ENCODE measurements around the gene CFAP100. TPM values are rescaled to one million over a fixed set of nuclear protein-coding genes. Genes with fewer than 3 reads are reported as not detected.

CFAP100 gene
- total RNA-seq, 1 experiment from 2014 or later: not detected

- no peak for TF ChIP-seq FOSL1 (IDR thresholded peaks at IDR 0.05; ENCODE audit: low read depth)
Measured at GRCh38 chr3:126467611-126467955, 72.9 kb downstream of the CFAP100 start (continued).

- no peak overlapping the region for H3K4me3 ChIP-seq (replicated peaks in 1 of 2; ENCODE audit: low read depth in 1 of 2, low read length in 2 of 2)
- H4K20me1 ChIP-seq (ENCODE audit: insufficient read depth): 0 out of 2 replicates have a peak, but pooled peaks cover 6% of the 10 kb centered on the region
- no peak overlapping the region for H3K9ac ChIP-seq (ENCODE audit: low read length)
- ChIA-PET CTCF (no interaction called here), POLR2A (no interaction called here), RAD21 (ENCODE audit: low non-redundant PET in 1 of 2, low total read pairs in 2 of 2, uncharacterized antibody in 2 of 2, unreplicated experiment in 2 of 2) (no interaction called here)
- H3K27ac ChIP-seq (ENCODE audit: low read depth, low read length): no peak overlapping the region
- TF ChIP-seq EGR1 (IDR thresholded peaks at IDR 0.05; ENCODE audit: low read depth) (no peak), POLR2A (IDR thresholded peaks at IDR 0.05; ENCODE audit: borderline replicate concordance, extremely low read depth, insufficient read depth, insufficient read length) (no peak)
- DNase-seq (ENCODE audit: low read depth, low spot score) (no peak), ATAC-seq (no peak)
- intact Hi-C loops (cut with micrococcal nuclease): no loop called here
- H3K4me1 ChIP-seq (ENCODE audit: control insufficient read depth in 1 of 2, insufficient read depth in 2 of 2, low read length in 2 of 2): peaks cover 0 to 12% of the 10 kb centered on the region in 2 experiments; a peak in 1 of 4 replicates
- no peak overlapping the region for H3K4me2 ChIP-seq (ENCODE audit: low read length)
- H3K9me2 ChIP-seq (ENCODE audit: insufficient read depth): no peaks in the 10 kb centered on the region
- no peak overlapping the region for H2AFZ ChIP-seq (ENCODE audit: low read depth, low read length, poor library complexity, severe bottlenecking)
- peaks cover 59 to 66% of the 10 kb centered on the region in 2 experiments for H3K36me3 ChIP-seq (ENCODE audit: control insufficient read depth in 1 of 2, insufficient read depth in 2 of 2, low read length in 2 of 2)
- peaks cover 62% of the 10 kb centered on the region for H3K79me2 ChIP-seq (ENCODE audit: insufficient read depth, low read length)
- H3K27me3 ChIP-seq (ENCODE audit: insufficient read depth, low read length): no peaks in the 10 kb centered on the region
- no TSS peak for BruUV-seq (replicated peaks)
- H3K9me3 ChIP-seq (ENCODE audit: control insufficient read depth in 1 of 2, insufficient read depth in 1 of 2, low read depth in 1 of 2, low read length in 2 of 2): no peaks in the 10 kb centered on the region
Measured at GRCh38 chr3:126468028-126468891, 73.6 kb downstream of the CFAP100 start.

- H3K4me2 ChIP-seq (ENCODE audit: low read length): no peak overlapping the region
- peaks cover 6 to 23% of the 10 kb centered on the region in 2 experiments for H3K4me1 ChIP-seq (ENCODE audit: control insufficient read depth in 1 of 2, insufficient read depth in 2 of 2, low read length in 2 of 2)
- RAD21 ChIA-PET (ENCODE audit: low non-redundant PET in 1 of 2, low total read pairs in 2 of 2, uncharacterized antibody in 2 of 2, unreplicated experiment in 2 of 2): no interaction called here
- no TSS peak for BruUV-seq (replicated peaks)
- H3K9ac ChIP-seq (ENCODE audit: low read length): no peak overlapping the region
- H3K27me3 ChIP-seq (ENCODE audit: insufficient read depth, low read length): no peaks in the 10 kb centered on the region
- no peaks in the 10 kb centered on the region for H3K9me2 ChIP-seq (ENCODE audit: insufficient read depth)
- no peak overlapping the region for H3K27ac ChIP-seq (ENCODE audit: low read depth, low read length)
- POLR2A ChIA-PET: no interaction called here
- intact Hi-C loops (cut with micrococcal nuclease): no loop called here
- TF ChIP-seq SP1 (IDR thresholded peaks at IDR 0.05; ENCODE audit: low read depth) (no peak), ATF3 (IDR thresholded peaks at IDR 0.05) (no peak), RAD21 (IDR thresholded peaks at IDR 0.05; ENCODE audit: low read depth) (no peak), YY1 (IDR thresholded peaks at IDR 0.05; ENCODE audit: extremely low read depth, insufficient replicate concordance, low read depth, low read length) (no peak), ELF1 (IDR thresholded peaks at IDR 0.05; ENCODE audit: borderline replicate concordance, low read depth) (no peak), EGR1 (IDR thresholded peaks at IDR 0.05; ENCODE audit: low read depth) (no peak), SRF (IDR thresholded peaks at IDR 0.05; ENCODE audit: low read depth) (no peak), TCF7L2 (IDR thresholded peaks at IDR 0.05; ENCODE audit: borderline replicate concordance, extremely low read depth, insufficient read depth, insufficient read length) (no peak), ZFX (IDR thresholded peaks at IDR 0.05) (no peak), CEBPB (IDR thresholded peaks at IDR 0.05; ENCODE audit: low read depth) (no peak), POLR2AphosphoS5 (IDR thresholded peaks at IDR 0.05; ENCODE audit: low read depth, low read length) (no peak)
- peaks cover 74% of the 10 kb centered on the region for H3K79me2 ChIP-seq (ENCODE audit: insufficient read depth, low read length)
- no peak for ATAC-seq
- H3K36me3 ChIP-seq (ENCODE audit: control insufficient read depth in 1 of 2, insufficient read depth in 2 of 2, low read length in 2 of 2): peaks cover 54 to 55% of the 10 kb centered on the region in 2 experiments
- H3K9me3 ChIP-seq (ENCODE audit: control insufficient read depth in 1 of 2, insufficient read depth in 1 of 2, low read depth in 1 of 2, low read length in 2 of 2): no peaks in the 10 kb centered on the region
- H2AFZ ChIP-seq (ENCODE audit: low read depth, low read length, poor library complexity, severe bottlenecking): no peak overlapping the region
- 0 out of 2 replicates have a peak, but pooled peaks cover 6% of the 10 kb centered on the region for H4K20me1 ChIP-seq (ENCODE audit: insufficient read depth)
- no peak overlapping the region for H3K4me3 ChIP-seq (replicated peaks in 1 of 2; ENCODE audit: low read depth in 1 of 2, low read length in 2 of 2)
- CTCF ChIA-PET: no interaction called here
- no peak for DNase-seq (ENCODE audit: low read depth, low spot score)
Measured at GRCh38 chr3:126469479-126469878, 74.8 kb downstream of the CFAP100 start.
